Activated CD8-positive, alpha-beta memory T cell treated with anti-CD3 and anti-CD28 coated beads for 4 hours (primary cell): ENCODE measurements around the gene TRIM63.
"Not testable (repeated sequence)": the region's sequence is repeated elsewhere in the genome, so short reads cannot be mapped to it uniquely, and the experiment has no call there.

ENCODE experiments used
- DNase-seq, 2 donors: peaks; one replicate each; pipeline ENCODE4 v3.0.0-alpha.2; 2020; ENCODE audit warnings: low read depth in 2 of 2

Gene TRIM63

DNA sequence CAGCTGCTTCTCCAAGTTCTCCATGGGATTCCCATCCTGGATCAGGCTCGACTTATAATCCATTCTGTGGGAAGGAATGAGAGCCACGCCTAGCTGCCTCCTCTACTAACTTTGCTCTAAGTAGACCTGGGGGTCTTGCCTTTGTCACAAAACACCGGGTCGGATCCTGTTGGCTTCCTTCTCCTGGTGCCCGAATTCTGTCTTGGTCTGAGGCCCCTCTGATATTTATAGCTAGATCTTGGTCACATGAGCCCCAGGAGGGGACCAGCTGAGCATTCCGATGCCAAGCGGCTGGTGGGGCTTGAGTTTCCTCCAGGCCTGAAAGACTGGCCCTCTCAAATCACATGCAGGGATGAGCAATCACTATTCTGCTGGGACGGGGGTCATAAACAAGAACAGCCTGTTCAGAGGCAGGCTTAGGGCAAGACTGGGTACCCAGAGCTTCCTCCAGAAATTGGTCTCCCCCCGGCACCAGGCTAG lies at the start of gene TRIM63:
TRIM63 (minus strand) TSS at position 199 of the 480 bp plus-strand sequence; CDS start at position 63, 136 bp downstream.
- no peak for DNase-seq

DNA sequence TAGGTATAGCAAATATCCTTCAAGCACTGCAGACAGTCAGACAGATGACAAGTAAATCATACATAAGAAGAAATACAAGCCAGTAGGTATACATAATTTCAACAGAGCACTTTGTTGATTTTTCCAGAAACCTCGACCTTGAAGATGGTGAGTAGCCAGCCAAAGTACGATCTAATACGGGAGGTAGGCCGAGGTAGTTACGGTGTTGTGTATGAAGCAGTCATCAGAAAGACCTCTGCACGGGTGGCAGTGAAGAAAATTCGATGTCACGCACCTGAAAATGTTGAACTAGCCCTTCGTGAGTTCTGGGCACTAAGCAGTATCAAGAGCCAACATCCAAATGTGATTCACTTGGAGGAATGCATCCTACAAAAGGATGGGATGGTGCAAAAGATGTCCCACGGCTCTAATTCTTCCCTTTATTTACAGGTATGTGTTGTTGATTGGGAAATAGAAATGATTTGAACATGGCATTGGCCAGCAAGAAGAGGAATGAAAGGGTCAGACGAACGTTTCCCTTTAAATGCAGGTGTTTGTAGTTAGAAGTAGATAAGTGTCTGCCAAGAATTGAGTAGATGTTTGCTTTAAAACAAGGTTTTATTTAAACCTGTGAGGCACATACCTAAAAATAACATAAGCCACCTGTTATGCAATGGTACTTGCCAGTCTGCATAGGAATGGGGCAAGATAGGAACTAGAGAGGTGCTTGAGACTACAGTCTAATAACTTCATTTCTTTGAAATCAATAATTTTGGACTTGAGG lies 46.9 kb upstream of the TRIM63 start:
- DNase-seq: no peak

DNA sequence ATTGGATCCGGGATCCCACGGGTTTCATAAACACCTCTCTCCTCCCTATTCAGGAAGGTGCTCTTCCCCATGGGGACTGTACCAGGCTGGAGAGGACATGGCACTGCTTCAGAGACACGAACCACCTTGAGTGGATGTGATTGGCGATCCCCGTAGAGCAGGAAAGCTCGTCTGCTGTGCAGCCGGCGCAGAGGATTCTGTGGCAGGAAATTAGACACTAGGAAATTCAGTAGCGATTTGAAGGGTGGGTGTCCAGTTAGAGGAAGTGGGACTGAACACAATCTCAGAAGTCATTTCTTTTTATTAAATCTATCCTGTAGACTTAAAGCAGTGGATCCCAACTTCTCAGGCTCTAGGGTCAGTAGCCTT lies 45.0 kb upstream of the TRIM63 start:
- DNase-seq: no peak

DNA sequence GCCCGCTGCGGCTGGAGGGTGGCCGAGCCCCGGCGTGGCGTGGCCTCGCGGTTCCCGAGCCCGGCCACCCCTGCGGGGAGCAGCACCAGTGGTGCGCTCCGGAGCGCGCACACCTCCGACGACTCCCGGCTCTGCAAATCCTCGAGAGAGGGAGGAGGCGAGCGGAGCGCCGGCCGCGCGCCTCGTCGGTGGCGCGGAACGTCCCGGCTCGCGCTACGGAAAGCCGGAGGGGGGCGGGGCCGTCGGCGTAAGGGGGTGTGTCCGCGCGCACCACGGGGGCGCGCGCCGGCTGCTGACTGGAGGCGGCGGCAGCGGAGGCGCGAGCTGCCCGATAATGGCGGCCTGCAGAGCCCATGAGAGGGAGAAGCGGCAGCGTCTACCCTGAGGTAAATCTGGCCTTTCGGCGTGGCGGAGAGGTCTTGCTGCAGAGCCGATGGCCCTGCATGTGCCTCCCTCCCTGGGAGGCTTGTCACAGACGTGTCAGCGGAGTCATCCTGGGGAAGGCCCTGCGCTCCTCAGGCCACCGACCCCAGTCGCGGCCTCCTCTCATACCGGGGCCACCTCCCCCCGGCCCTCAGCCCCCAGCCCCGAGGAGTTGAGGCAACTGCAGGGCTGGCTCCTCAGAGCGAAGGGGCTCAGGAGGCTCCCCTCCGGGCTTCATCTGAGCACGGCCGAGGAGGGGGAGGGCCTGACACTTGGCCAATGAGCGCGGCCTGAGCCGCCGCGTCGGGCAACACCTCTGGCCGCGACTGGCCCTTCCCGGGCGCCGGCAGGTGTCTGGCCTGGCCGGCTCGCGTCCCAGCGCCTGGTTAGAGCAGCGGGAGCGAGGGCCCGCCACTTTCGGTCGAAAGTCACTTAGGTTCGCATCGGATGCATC lies 44.3 kb upstream of the TRIM63 start, which contains the start of gene PDIK1L:
PDIK1L (plus strand) TSS at position 295 of the 877 bp plus-strand sequence. CDS start 2,485 bp downstream, outside the sequence.
- DNase-seq: peak; percentile 81 to 91

- DNase-seq: peak; percentile 35 to 45
These were observed 43.5 kb upstream of the TRIM63 start for GRCh38 chr1:26110731-26111529.

- DNase-seq: no peak
These were observed 42.1 kb upstream of the TRIM63 start for GRCh38 chr1:26109229-26110164.

GRCh38 chr1:26105226-26105548 lies 37.8 kb upstream of the TRIM63 start:
- not testable (repeated sequence) for DNase-seq

- DNase-seq: no peak
These were observed 35.1 kb upstream of the TRIM63 start for GRCh38 chr1:26102526-26102925.

DNA sequence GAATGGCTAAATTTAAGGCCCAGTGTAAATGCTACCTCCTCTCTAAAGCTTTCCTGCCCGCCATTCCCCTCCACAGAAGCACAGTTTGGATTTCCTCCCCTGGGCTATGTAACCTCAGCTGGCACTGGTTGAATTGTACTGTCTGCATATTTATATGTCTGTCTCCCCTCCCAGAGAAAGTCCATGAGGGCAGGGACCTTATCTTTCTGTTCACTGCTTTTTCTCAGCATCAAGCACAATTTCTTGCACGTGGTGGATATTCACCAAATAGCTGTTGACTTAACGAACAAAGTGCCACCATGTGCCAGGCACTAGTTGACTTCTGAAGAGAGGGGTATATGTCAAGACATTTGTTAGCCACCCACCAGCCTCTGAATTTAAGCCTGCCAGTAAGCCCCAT lies 34.7 kb upstream of the TRIM63 start:
- DNase-seq: no peak

- not testable (repeated sequence) for DNase-seq
These were observed 32.8 kb upstream of the TRIM63 start for GRCh38 chr1:26100204-26100603.

DNA sequence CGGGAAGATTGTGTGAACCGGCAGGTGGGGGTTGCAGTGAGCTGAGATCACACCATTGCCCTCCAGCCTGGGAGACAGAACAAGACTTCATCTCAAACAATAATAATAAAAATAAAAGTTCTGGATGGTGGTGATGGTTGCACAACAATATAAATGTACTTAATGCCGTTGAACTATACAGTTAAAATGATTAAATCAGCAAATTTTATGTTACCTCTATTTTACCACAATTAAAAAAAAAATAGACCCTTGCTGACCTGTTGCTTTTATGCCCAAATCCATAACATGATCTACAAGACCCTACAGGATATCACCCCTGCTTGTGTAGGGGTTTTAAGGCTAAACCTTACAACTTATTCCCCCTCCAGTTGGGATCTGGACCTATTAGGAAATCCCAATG lies 32.4 kb upstream of the TRIM63 start:
- DNase-seq: no peak

- no peak for DNase-seq
These were observed 31.2 kb upstream of the TRIM63 start for GRCh38 chr1:26098602-26099001.

GRCh38 chr1:26097696-26098095 lies 30.3 kb upstream of the TRIM63 start:
- no peak for DNase-seq

DNA sequence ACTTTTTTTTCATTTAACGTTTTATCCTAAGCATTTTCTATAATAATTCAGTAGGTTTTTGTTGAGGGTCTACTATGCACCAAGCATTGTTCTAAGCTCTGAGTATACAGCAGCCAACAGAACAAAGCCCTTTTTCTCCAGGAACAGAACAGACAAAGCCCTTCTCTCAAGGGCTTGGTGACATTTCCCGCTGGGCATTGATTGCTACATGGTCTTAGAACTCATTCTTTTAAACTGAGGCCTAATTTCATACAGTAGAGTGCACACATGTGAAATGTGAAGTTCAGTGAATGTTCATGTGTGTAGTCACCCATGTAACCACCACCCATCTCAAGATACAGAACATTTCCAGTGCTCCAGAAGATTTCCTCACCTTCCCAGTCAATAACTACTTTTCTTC lies 29.0 kb upstream of the TRIM63 start:
- no peak for DNase-seq

GRCh38 chr1:26094677-26095383 lies 27.4 kb upstream of the TRIM63 start:
- no peak for DNase-seq

GRCh38 chr1:26094076-26094669 lies 26.7 kb upstream of the TRIM63 start:
- DNase-seq: no peak

DNA sequence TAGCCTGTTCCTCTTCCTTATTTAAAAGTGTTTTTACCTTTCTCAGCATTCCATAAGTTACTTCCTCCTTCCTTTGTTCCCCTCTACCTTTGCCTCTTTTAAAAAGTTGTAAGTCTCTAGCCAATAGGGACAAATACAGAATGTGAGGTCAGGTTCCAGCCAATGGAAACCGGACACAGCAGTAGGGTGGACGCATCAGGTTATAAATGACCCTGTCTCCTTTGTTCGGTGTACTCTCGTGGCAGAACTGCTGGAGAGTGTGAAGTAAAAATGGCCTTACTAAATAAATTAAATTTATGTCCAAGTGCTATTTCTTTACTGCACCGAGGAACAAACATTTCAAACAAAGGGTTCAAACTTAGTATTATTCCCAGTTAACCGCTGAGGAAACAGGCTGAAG lies 26.1 kb upstream of the TRIM63 start:
- not testable (repeated sequence) for DNase-seq

DNA sequence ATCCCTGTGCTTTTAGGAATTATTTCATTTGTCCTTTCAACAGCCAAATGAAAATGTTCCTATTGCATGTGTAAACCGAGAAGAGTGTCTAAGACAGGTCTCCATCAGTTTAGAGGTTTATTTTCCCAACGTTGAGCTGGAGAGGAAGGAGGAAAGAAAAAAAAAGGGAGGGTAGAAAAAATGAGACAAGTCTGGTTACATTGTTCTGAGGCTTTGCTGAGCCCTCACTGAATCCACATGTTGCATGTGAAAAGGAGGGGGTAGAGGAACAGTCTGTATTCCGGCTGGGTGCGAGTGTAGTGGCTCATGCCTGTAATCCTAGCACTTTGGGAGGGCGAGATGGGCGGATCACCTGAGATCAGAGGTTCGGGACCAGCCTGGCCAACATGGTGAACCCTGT lies 25.0 kb upstream of the TRIM63 start:
- DNase-seq: no peak

GRCh38 chr1:26090893-26091292 lies 23.5 kb upstream of the TRIM63 start:
- DNase-seq: no peak

DNA sequence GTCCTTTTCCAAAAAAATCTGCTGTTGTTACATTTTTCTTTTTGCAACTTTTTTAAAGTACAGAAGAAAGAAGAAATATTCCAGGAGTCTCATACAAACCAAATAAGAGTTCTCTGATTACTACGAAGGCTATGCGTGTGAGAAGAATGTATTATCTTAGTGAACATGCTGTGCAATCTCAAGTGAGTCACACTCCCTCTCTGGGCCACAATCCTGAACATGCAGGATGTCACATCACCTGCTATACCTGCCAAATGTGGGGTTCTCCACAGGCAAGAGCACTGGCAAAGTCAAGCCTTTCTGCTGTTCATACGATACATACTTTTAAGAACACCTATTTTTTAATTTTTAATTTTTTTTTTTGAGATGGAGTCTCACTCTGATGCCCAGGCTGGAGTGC lies 21.7 kb upstream of the TRIM63 start:
- no peak for DNase-seq
